ENCODE results near the gene NUDT22. TPM values are rescaled to one million over a fixed set of nuclear protein-coding genes. Genes with fewer than 3 reads are reported as not detected.

NUDT22 gene
- total and polyA plus RNA-seq, 2 donors (not counting 1 experiment from before 2014, with no cell fraction given) = 104 to 139 TPM

- H3K79me2 ChIP-seq (ENCODE audit: control insufficient read depth, insufficient read depth, low read length) = peaks cover 34% of the 10 kb centered on the region
- ATAC-seq (ENCODE audit: low read depth) (no peak), DNase-seq (no peak)
- H3K4me3 Mint-ChIP-seq = no peak overlapping the region
- peak overlapping the region; percentile 56 for H3K27ac Mint-ChIP-seq
- H3K9me3 Mint-ChIP-seq (ENCODE audit: insufficient read depth) = no peaks in the 10 kb centered on the region
- H4K20me1 ChIP-seq (ENCODE audit: control insufficient read depth, insufficient read depth, low read length, poor library complexity, severe bottlenecking) = peaks cover 37% of the 10 kb centered on the region
- H3K4me1 ChIP-seq (ENCODE audit: control insufficient read depth in 2 of 2, insufficient read depth in 2 of 2, low read length in 2 of 2) = peaks cover 23 to 55% of the 10 kb centered on the region in 2 donors
- no peaks in the 10 kb centered on the region for H3K27me3 ChIP-seq (replicated peaks in 1 of 4; ENCODE audit: control extremely low read depth in 1 of 4, control insufficient read depth in 3 of 4, insufficient read depth in 4 of 4, low read length in 3 of 4)
- H3K9ac ChIP-seq (ENCODE audit: low read length) = no peak overlapping the region
- H3K4me2 ChIP-seq (replicated peaks; ENCODE audit: low read depth, low read length, poor library complexity, severe bottlenecking) = no peak overlapping the region
- intact Hi-C loops (cut with micrococcal nuclease) = no loop called here
- 96% methylated on average over 24 of the region's 24 CpGs for WGBS (ENCODE audit: insufficient coverage)
- ChIA-PET POLR2A (interaction anchor here (1.7 kb wide), 1 partner anchor 15 kb away, joined by 4 read pairs; no protein-coding TSS in a partner anchor), CTCF (interaction anchor here (7.2 kb wide), 1 partner anchor 15 kb away, joined by 70 read pairs; the partner anchor contains the start of genes NUDT22 and TRPT1)
- no peak overlapping the region for H3K4me3 ChIP-seq (ENCODE audit: control extremely low read depth in 1 of 5, extremely low read depth in 1 of 5, insufficient read depth in 1 of 5, low read depth in 2 of 5, low read length in 4 of 5)
- H3K4me1 Mint-ChIP-seq = peaks cover 60% of the 10 kb centered on the region
- H3K36me3 ChIP-seq (replicated peaks in 1 of 2; ENCODE audit: control extremely low read depth in 1 of 2, control insufficient read depth in 1 of 2, extremely low read depth in 1 of 2, insufficient read depth in 2 of 2, low read length in 1 of 2) = peaks cover 0 to 34% of the 10 kb centered on the region in 2 experiments
- TF ChIP-seq EZH2 (IDR thresholded peaks at IDR 0.05; ENCODE audit: borderline replicate concordance, insufficient read depth, low read depth, low read length, poor library complexity, severe bottlenecking) = no peak
- TF ChIP-seq, protein P1, sequence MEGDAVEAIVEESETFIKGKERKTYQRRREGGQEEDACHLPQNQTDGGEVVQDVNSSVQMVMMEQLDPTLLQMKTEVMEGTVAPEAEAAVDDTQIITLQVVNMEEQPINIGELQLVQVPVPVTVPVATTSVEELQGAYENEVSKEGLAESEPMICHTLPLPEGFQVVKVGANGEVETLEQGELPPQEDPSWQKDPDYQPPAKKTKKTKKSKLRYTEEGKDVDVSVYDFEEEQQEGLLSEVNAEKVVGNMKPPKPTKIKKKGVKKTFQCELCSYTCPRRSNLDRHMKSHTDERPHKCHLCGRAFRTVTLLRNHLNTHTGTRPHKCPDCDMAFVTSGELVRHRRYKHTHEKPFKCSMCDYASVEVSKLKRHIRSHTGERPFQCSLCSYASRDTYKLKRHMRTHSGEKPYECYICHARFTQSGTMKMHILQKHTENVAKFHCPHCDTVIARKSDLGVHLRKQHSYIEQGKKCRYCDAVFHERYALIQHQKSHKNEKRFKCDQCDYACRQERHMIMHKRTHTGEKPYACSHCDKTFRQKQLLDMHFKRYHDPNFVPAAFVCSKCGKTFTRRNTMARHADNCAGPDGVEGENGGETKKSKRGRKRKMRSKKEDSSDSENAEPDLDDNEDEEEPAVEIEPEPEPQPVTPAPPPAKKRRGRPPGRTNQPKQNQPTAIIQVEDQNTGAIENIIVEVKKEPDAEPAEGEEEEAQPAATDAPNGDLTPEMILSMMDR (IDR thresholded peaks at IDR 0.05) = no peak
- H2AFZ ChIP-seq (ENCODE audit: insufficient read depth, low read depth, low read length, poor library complexity, severe bottlenecking) = no peak overlapping the region
- H3K9me3 ChIP-seq (ENCODE audit: control extremely low read depth in 1 of 3, control insufficient read depth in 2 of 3, insufficient read depth in 1 of 3, low read length in 2 of 3) = no peaks in the 10 kb centered on the region
- H3K27me3 Mint-ChIP-seq = no peaks in the 10 kb centered on the region
- no peak overlapping the region for H3K27ac ChIP-seq (ENCODE audit: low read length in 2 of 2)
Measured at GRCh38 chr11:64210301-64211020, 15.6 kb upstream of the NUDT22 start.
